Measurements from ENCODE around the gene CAMK2D. TPM values are rescaled to one million over a fixed set of nuclear protein-coding genes. Genes with fewer than 3 reads are reported as not detected.
"Not testable (repeated sequence)": the region's sequence is repeated elsewhere in the genome, so short reads cannot be mapped to it uniquely, and the experiment has no call there.

The CAMK2D gene
- total RNA-seq, 1 experiment from 2014 or later = 35.8 TPM

- no TSS peak for BruUV-seq (replicated peaks)
- no peaks in the 10 kb centered on the region for H3K36me3 ChIP-seq (ENCODE audit: insufficient read depth, low read length, poor library complexity, severe bottlenecking)
- TF ChIP-seq CTCF (conservative IDR thresholded peaks at IDR 0.05; ENCODE audit: low read depth, low read length) = no peak
- TF ChIP-seq EZH2 (IDR thresholded peaks at IDR 0.05; ENCODE audit: borderline replicate concordance, low read depth, low read length, poor library complexity, severe bottlenecking) = no peak
- H3K4me1 ChIP-seq (ENCODE audit: insufficient read depth, low read length, poor library complexity, severe bottlenecking) = peaks cover 4% of the 10 kb centered on the region
- H3K9me3 ChIP-seq (ENCODE audit: low read depth, low read length, poor library complexity, severe bottlenecking) = no peaks in the 10 kb centered on the region
- intact Hi-C loops (cut with micrococcal nuclease; ENCODE audit: unreplicated experiment) = no loop called here
- H3K27ac ChIP-seq (ENCODE audit: low read depth, low read length, poor library complexity, severe bottlenecking) = no peak overlapping the region
- H3K27me3 ChIP-seq (replicated peaks; ENCODE audit: insufficient read depth, low read depth, low read length, poor library complexity) = no peaks in the 10 kb centered on the region
- H3K4me3 ChIP-seq (ENCODE audit: low read depth, low read length, poor library complexity, severe bottlenecking) = no peak overlapping the region
- ChIA-PET CTCF (no interaction called here), POLR2A (ENCODE audit: low non-redundant PET) (no interaction called here)
- DNase-seq (ENCODE audit: low spot score) = no peak
Measured at GRCh38 chr4:113708250-113708649, 53.3 kb downstream of the CAMK2D start.

- CTCF ChIA-PET = no interaction called here
- DNase-seq (ENCODE audit: low spot score) = no peak
Measured at GRCh38 chr4:113707048-113707447, 54.5 kb downstream of the CAMK2D start.

GRCh38 chr4:113705097-113705496 lies 56.4 kb downstream of the CAMK2D start:
- H3K36me3 ChIP-seq (ENCODE audit: insufficient read depth, low read length, poor library complexity, severe bottlenecking); BruUV-seq (replicated peaks); CTCF ChIA-PET; H3K27me3 ChIP-seq (replicated peaks; ENCODE audit: insufficient read depth, low read depth, low read length, poor library complexity); intact Hi-C loops (cut with micrococcal nuclease; ENCODE audit: unreplicated experiment); H3K27ac ChIP-seq (ENCODE audit: low read depth, low read length, poor library complexity, severe bottlenecking); DNase-seq (ENCODE audit: low spot score); H3K4me3 ChIP-seq (ENCODE audit: low read depth, low read length, poor library complexity, severe bottlenecking); H3K9me3 ChIP-seq (ENCODE audit: low read depth, low read length, poor library complexity, severe bottlenecking); POLR2A ChIA-PET (ENCODE audit: low non-redundant PET); H3K4me1 ChIP-seq (ENCODE audit: insufficient read depth, low read length, poor library complexity, severe bottlenecking): not testable (repeated sequence)

More at GRCh38 chr4:113707048-113707447, 54.5 kb downstream of the CAMK2D start:
- no peak overlapping the region for H3K27ac ChIP-seq (ENCODE audit: low read depth, low read length, poor library complexity, severe bottlenecking)
- no peak overlapping the region for H3K4me3 ChIP-seq (ENCODE audit: low read depth, low read length, poor library complexity, severe bottlenecking)
- H3K4me1 ChIP-seq (ENCODE audit: insufficient read depth, low read length, poor library complexity, severe bottlenecking) = peaks cover 4% of the 10 kb centered on the region
- H3K9me3 ChIP-seq (ENCODE audit: low read depth, low read length, poor library complexity, severe bottlenecking) = no peaks in the 10 kb centered on the region
- BruUV-seq (replicated peaks) = no TSS peak
- no peaks in the 10 kb centered on the region for H3K27me3 ChIP-seq (replicated peaks; ENCODE audit: insufficient read depth, low read depth, low read length, poor library complexity)
- no peak for TF ChIP-seq CTCF (conservative IDR thresholded peaks at IDR 0.05; ENCODE audit: low read depth, low read length)
- TF ChIP-seq EZH2 (IDR thresholded peaks at IDR 0.05; ENCODE audit: borderline replicate concordance, low read depth, low read length, poor library complexity, severe bottlenecking) = no peak
- POLR2A ChIA-PET (ENCODE audit: low non-redundant PET) = no interaction called here
- no peaks in the 10 kb centered on the region for H3K36me3 ChIP-seq (ENCODE audit: insufficient read depth, low read length, poor library complexity, severe bottlenecking)
- intact Hi-C loops (cut with micrococcal nuclease; ENCODE audit: unreplicated experiment) = no loop called here

DNA sequence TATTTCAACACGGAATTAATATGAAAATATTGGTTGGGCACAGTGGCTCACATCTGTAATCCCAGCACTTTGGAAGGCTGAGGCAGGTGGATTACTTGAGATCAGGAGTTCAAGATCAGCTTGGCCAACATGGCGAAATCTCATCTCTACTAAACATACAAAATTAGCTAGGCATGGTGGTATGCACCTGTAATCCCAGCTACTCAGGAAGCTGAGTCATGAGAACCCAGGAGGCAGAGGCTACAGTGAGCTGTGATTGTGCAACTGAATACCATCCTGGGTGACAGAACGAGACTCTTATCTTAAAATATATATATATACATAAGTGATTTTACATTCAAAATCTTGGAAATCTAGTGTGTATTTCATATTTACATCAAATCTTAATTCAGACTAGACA lies 58.9 kb downstream of the CAMK2D start:
- H3K4me3 ChIP-seq (ENCODE audit: low read depth, low read length, poor library complexity, severe bottlenecking); CTCF ChIA-PET; POLR2A ChIA-PET (ENCODE audit: low non-redundant PET); H3K27ac ChIP-seq (ENCODE audit: low read depth, low read length, poor library complexity, severe bottlenecking); BruUV-seq (replicated peaks); intact Hi-C loops (cut with micrococcal nuclease; ENCODE audit: unreplicated experiment); H3K36me3 ChIP-seq (ENCODE audit: insufficient read depth, low read length, poor library complexity, severe bottlenecking); H3K27me3 ChIP-seq (replicated peaks; ENCODE audit: insufficient read depth, low read depth, low read length, poor library complexity); H3K9me3 ChIP-seq (ENCODE audit: low read depth, low read length, poor library complexity, severe bottlenecking): not testable (repeated sequence)
- DNase-seq (ENCODE audit: low spot score) = peak; percentile 17
- H3K4me1 ChIP-seq (ENCODE audit: insufficient read depth, low read length, poor library complexity, severe bottlenecking) = peaks cover 12% of the 10 kb centered on the region
